Caco-2 (cell line): ENCODE results near the gene NOXA1. TPM values are rescaled to one million over a fixed set of nuclear protein-coding genes. Genes with fewer than 3 reads are reported as not detected.

Experiments used
- BruUV-seq: library from RNA; stranded (reverse); fragments of 400-500 nt; replicated peaks from 2 replicates; lab custom pipeline; 2021; lab: Mats Ljungman, UMichigan
- CTCF ChIA-PET: fragments of 300-600 bp; sonication (Branson Sonifier 250); formaldehyde crosslinking; loops from one replicate; lab custom pipeline; 2022; ENCODE audit warnings: antibody characterized with exemption; lab: Charles Lee
- POLR2A ChIA-PET: fragments of 300-600 bp; sonication (Branson Sonifier 250); formaldehyde crosslinking; loops from one replicate; lab custom pipeline; 2022; ENCODE audit warnings: antibody characterized with exemption; lab: Charles Lee
- DNase-seq, 2 experiments: peaks; one replicate each; pipeline versions ENCODE4 v3.0.0 to v3.0.0-alpha.2; 2020 to 2022
- H3K27me3 ChIP-seq: replicated peaks from 2 replicates; pipeline ENCODE4 v1.6.0; 2011; ENCODE audit warnings: low read length; ENCODE audit not compliant: control insufficient read depth, insufficient read depth
- H3K36me3 ChIP-seq: 2 replicates; pipeline ENCODE4 v1.5.1; 2011; ENCODE audit warnings: low read length; ENCODE audit not compliant: control insufficient read depth, insufficient read depth
- H3K4me1 ChIP-seq: fragments of 250-450 bp; sonication (Bioruptor Pico); 2 replicates; pipeline ENCODE4 v1.5.1; 2020; ENCODE audit warnings: mild to moderate bottlenecking
- H3K4me3 ChIP-seq: 2 replicates; pipeline ENCODE4 v1.5.1; 2011; ENCODE audit warnings: low read depth, mild to moderate bottlenecking, control low read depth, low read length
- H3K9me3 ChIP-seq: fragments of 250-450 bp; sonication (Bioruptor Pico); 2 replicates; pipeline ENCODE4 v1.5.1; 2020; ENCODE audit warnings: mild to moderate bottlenecking, moderate library complexity
- H3K27ac Mint-ChIP-seq: one replicate; pipeline ENCODE4 v1.8.0; 2022; ENCODE audit warnings: mixed read lengths; ENCODE audit not compliant: unreplicated experiment
- H3K27me3 Mint-ChIP-seq: one replicate; pipeline ENCODE4 v1.8.0; 2022; ENCODE audit warnings: mixed read lengths; ENCODE audit not compliant: insufficient read depth, unreplicated experiment
- H3K36me3 Mint-ChIP-seq: one replicate; pipeline ENCODE4 v1.8.0; 2022; ENCODE audit warnings: mild to moderate bottlenecking, mixed read lengths; ENCODE audit not compliant: insufficient read depth, unreplicated experiment
- H3K4me1 Mint-ChIP-seq: one replicate; pipeline ENCODE4 v1.8.0; 2022; ENCODE audit warnings: low read depth, mixed read lengths; ENCODE audit not compliant: unreplicated experiment
- H3K4me3 Mint-ChIP-seq: one replicate; pipeline ENCODE4 v1.8.0; 2022; ENCODE audit warnings: mild to moderate bottlenecking, moderate library complexity, mixed read lengths; ENCODE audit not compliant: unreplicated experiment
- H3K9me3 Mint-ChIP-seq: one replicate; pipeline ENCODE4 v1.8.0; 2022; ENCODE audit warnings: mixed read lengths; ENCODE audit not compliant: unreplicated experiment
- intact Hi-C: fragments of 100-400 bp; cut with micrococcal nuclease; formaldehyde crosslinking; loops from one replicate; pipeline ENCODE4 v1.10.0; 2022; ENCODE audit not compliant: unreplicated experiment
- total RNA-seq: library from RNA; stranded (reverse); gene quantifications from 2 replicates; pipeline ENCODE4 v1.2.3, GENCODE V29; 2022
- TF ChIP-seq, protein P1 (sequence below), 2 experiments: fragments of 200-600 bp in 1 of 2; IDR thresholded peaks; 1 replicate in 1 of 2; 2 replicates in 1 of 2; pipeline versions ENCODE4 v1.5.1 to v1.8.0; 2011 to 2022; ENCODE audit warnings: antibody characterized with exemption in 1 of 2, control low read depth in 1 of 2, inconsistent platforms in 1 of 2, low read depth in 1 of 2, low read length in 1 of 2, mild to moderate bottlenecking in 1 of 2, moderate library complexity in 1 of 2; ENCODE audit not compliant: insufficient read depth in 1 of 2, severe bottlenecking in 1 of 2, unreplicated experiment in 1 of 2

Gene NOXA1
- total RNA-seq, 1 experiment from 2014 or later, result 8.6 TPM

DNA sequence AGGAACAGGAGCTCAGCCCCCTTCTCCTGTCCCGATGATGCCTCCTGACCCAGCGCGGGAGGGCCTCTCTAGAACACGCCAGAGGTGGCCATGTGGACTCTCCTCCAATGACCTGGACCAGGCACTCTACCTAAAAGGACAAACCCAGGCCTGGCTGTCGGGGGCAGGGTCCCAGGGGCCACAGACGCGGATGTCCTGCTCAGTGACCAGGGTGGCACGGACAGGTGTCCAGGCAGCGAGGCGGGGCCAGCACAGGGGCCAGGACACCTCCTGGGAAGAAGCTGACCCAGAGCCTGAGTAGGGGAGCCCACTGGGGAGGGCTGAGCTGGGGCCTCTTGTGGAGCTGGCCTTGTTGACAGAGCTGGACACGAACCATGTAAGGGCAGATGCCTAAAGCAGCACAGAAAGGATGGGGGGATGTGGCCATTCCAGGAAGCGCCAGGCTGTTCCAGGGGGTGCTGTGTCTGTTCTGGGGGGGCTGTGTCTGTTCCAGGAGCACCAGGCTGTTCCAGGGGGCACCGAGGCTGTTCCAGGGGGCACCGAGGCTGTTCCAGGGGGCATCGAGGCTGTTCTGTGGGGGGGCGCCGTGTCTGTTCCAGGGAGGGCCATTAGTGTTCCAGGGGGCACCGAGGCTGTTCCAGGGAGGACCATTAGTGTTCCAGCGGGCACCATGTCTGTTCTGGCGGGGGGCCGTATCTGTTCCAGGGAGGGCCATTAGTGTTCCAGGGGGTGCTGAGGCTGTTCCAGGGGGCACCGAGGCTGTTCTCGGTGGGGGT lies 30.8 kb upstream of the NOXA1 start:
- Histone ChIP-seq H3K4me1 (peaks cover 5% of the 10 kb centered on the region; the same call in 1 of the 2 replicates), H3K4me3 (no peak overlapping the region), H3K27me3 (no peaks in the 10 kb centered on the region), H3K36me3 (no peaks in the 10 kb centered on the region; the same call in 1 of the 2 replicates), H3K9me3 (no peaks in the 10 kb centered on the region; the same call in 1 of the 2 replicates)
- Mint-ChIP-seq H3K4me3 (no peak overlapping the region), H3K27me3 (no peaks in the 10 kb centered on the region), H3K9me3 (peaks cover 4% of the 10 kb centered on the region), H3K27ac (no peak overlapping the region), H3K36me3 (peaks cover 13% of the 10 kb centered on the region), H3K4me1 (no peaks in the 10 kb centered on the region)
- POLR2A ChIA-PET, result no interaction called here
- no TSS peak for BruUV-seq
- CTCF ChIA-PET, result interaction anchor here (0.7 kb wide), 1 partner anchor 28 kb away, joined by 7 read pairs; no protein-coding TSS in a partner anchor
- intact Hi-C loops, result no loop called here
- TF ChIP-seq, protein P1, sequence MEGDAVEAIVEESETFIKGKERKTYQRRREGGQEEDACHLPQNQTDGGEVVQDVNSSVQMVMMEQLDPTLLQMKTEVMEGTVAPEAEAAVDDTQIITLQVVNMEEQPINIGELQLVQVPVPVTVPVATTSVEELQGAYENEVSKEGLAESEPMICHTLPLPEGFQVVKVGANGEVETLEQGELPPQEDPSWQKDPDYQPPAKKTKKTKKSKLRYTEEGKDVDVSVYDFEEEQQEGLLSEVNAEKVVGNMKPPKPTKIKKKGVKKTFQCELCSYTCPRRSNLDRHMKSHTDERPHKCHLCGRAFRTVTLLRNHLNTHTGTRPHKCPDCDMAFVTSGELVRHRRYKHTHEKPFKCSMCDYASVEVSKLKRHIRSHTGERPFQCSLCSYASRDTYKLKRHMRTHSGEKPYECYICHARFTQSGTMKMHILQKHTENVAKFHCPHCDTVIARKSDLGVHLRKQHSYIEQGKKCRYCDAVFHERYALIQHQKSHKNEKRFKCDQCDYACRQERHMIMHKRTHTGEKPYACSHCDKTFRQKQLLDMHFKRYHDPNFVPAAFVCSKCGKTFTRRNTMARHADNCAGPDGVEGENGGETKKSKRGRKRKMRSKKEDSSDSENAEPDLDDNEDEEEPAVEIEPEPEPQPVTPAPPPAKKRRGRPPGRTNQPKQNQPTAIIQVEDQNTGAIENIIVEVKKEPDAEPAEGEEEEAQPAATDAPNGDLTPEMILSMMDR (IDR thresholded peaks at IDR 0.05; ENCODE audit: insufficient read depth in 1 of 2, low read depth in 1 of 2, low read length in 1 of 2, severe bottlenecking in 1 of 2, unreplicated experiment in 1 of 2), result no peak
- no peak for DNase-seq

- no peak overlapping the region for H3K4me3 Mint-ChIP-seq
- H3K4me3 ChIP-seq, result no peak overlapping the region
- CTCF ChIA-PET, result no interaction called here
- H3K4me1 ChIP-seq, result peaks cover 5% of the 10 kb centered on the region; the same call in 1 of the 2 replicates
- no peaks in the 10 kb centered on the region; the same call in 1 of the 2 replicates for H3K9me3 ChIP-seq
- peaks cover 23% of the 10 kb centered on the region for H3K36me3 Mint-ChIP-seq
- no peaks in the 10 kb centered on the region; the same call in 1 of the 2 replicates for H3K36me3 ChIP-seq
- DNase-seq, result no peak
- POLR2A ChIA-PET, result interaction anchor here (0.5 to 0.9 kb wide), 2 partner anchors 112 to 183 kb away, joined by 3 read pairs; no protein-coding TSS in a partner anchor
- H3K27me3 ChIP-seq, result no peaks in the 10 kb centered on the region
- H3K27ac Mint-ChIP-seq, result no peak overlapping the region
- intact Hi-C loops, result no loop called here
- no peaks in the 10 kb centered on the region for H3K4me1 Mint-ChIP-seq
- TF ChIP-seq, protein P1 (IDR thresholded peaks at IDR 0.05; ENCODE audit: insufficient read depth in 1 of 2, low read depth in 1 of 2, low read length in 1 of 2, severe bottlenecking in 1 of 2, unreplicated experiment in 1 of 2), result no peak
- H3K27me3 Mint-ChIP-seq, result no peaks in the 10 kb centered on the region
- H3K9me3 Mint-ChIP-seq, result peaks cover 14% of the 10 kb centered on the region
- no TSS peak for BruUV-seq
These were observed 29.7 kb upstream of the NOXA1 start for GRCh38 chr9:137393176-137394150.
